ENCODE results near the gene GPR107.

- TF ChIP-seq EZH2 (IDR thresholded peaks at IDR 0.05) (no peak), POLR2AphosphoS5 (IDR thresholded peaks at IDR 0.05; ENCODE audit: borderline replicate concordance, low read depth, low read length) (no peak), FOXP2 (optimal IDR thresholded peaks at IDR 0.05; ENCODE audit: control extremely low read depth, extremely low read length, insufficient read depth) (no peak)
Observed at GRCh38 chr9:130021123-130021522, 32.6 kb upstream of the GPR107 start.
